Measurements from ENCODE around the gene NAA80.

GRCh38 chr3:50294089-50294488, 5.1 kb downstream of the NAA80 start:
- TF ChIP-seq TEAD4 (IDR thresholded peaks at IDR 0.05), result no peak
- no peak for TF ChIP-seq MAX (IDR thresholded peaks at IDR 0.05)
- no peak for TF ChIP-seq EP300 (IDR thresholded peaks at IDR 0.05; ENCODE audit: borderline replicate concordance)
- no peak for TF ChIP-seq RAD21 (IDR thresholded peaks at IDR 0.05; ENCODE audit: low read depth)
- TF ChIP-seq TAF1 (IDR thresholded peaks at IDR 0.05; ENCODE audit: low read depth), result no peak
- no peak for TF ChIP-seq REST (IDR thresholded peaks at IDR 0.05; ENCODE audit: low read depth)
- no peak for TF ChIP-seq USF1 (IDR thresholded peaks at IDR 0.05)
- TF ChIP-seq EGR1 (IDR thresholded peaks at IDR 0.05), result no peak
- no peak for TF ChIP-seq TCF12 (IDR thresholded peaks at IDR 0.05; ENCODE audit: low read depth)
- TF ChIP-seq FOXM1 (IDR thresholded peaks at IDR 0.05; ENCODE audit: borderline replicate concordance, low read depth), result no peak
- no peak for TF ChIP-seq NFIC (IDR thresholded peaks at IDR 0.05)
- no peak for TF ChIP-seq CREB1 (IDR thresholded peaks at IDR 0.05; ENCODE audit: low read depth)
- TF ChIP-seq ZBTB7A (IDR thresholded peaks at IDR 0.05; ENCODE audit: low read depth), result no peak
